Measurements from ENCODE around the gene PRLR.

- TF ChIP-seq CTCF (IDR thresholded peaks at IDR 0.05; ENCODE audit: low read length) (no peak), EZH2 (optimal IDR thresholded peaks at IDR 0.05; ENCODE audit: low read depth, low read length) (no peak), EZH2phosphoT487 (IDR thresholded peaks at IDR 0.05; ENCODE audit: low read length) (no peak)
Measured at GRCh38 chr5:35045280-35045679, 185.0 kb downstream of the PRLR start.

Data from MM.1S (cell line).